Rectal smooth muscle tissue (tissue), 1 donor: ENCODE results near the gene RPL38.

Source experiments
- H3K27ac ChIP-seq: one replicate; pipeline ENCODE4 v1.7.0; 2013; ENCODE audit warnings: low read depth, low read length, inconsistent platforms
- H3K27me3 ChIP-seq: one replicate; pipeline ENCODE4 v1.7.0; 2013; ENCODE audit warnings: low read length; ENCODE audit not compliant: control insufficient read depth, insufficient read depth
- H3K36me3 ChIP-seq: one replicate; pipeline ENCODE4 v1.7.0; 2013; ENCODE audit warnings: low read length; ENCODE audit not compliant: control insufficient read depth, insufficient read depth
- H3K4me1 ChIP-seq: one replicate; pipeline ENCODE4 v1.7.0; 2013; ENCODE audit warnings: low read length; ENCODE audit not compliant: control insufficient read depth, insufficient read depth
- H3K4me3 ChIP-seq: one replicate; pipeline ENCODE4 v1.7.0; 2013; ENCODE audit warnings: low read length
- H3K9ac ChIP-seq: one replicate; pipeline ENCODE4 v1.7.0; 2013; ENCODE audit warnings: low read length

Gene RPL38

DNA sequence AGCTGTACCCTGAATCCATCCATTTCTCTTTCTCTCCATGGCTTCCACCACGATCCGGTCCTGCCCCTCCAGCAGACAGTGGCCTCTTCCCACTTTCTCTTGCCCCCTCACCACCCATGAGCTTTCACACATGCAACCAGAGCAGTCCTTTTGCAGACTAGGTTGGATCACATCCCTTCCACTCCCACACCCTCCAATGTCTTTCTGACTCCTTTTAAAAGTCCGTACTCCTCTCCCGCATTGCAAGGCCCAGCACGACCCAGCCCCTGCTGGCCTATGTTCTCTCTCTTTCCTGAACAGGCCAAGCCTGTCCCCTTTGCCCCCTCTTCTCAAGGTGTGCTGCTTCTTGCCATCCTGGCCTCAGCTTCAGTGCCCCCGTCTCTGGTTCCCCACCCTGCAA lies 48.1 kb downstream of the RPL38 start:
- no peak overlapping the region for H3K4me3 ChIP-seq
- no peaks in the 10 kb centered on the region for H3K36me3 ChIP-seq
- H3K27ac ChIP-seq: no peak overlapping the region
- no peak overlapping the region for H3K9ac ChIP-seq
- no peaks in the 10 kb centered on the region for H3K27me3 ChIP-seq
- H3K4me1 ChIP-seq: no peaks in the 10 kb centered on the region

DNA sequence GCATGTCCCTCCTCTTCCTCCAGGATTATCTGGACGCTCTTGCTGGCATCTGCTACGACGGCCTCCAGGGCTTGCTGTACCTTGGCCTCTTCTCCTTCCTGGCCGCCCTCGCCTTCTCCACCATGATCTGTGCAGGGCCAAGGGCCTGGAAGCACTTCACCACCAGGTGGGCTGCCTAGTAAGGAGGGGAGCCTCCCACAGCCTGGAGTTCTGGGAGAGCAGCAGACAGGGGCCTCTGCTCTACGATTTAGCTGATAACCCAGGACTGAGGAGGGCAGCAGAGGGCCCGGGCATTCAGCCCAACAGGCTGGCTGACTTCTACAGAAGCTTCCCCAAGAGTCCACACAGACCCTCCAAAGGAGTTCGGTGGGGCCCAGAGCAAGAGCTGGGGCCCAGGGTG lies 48.7 kb downstream of the RPL38 start:
- Histone ChIP-seq H3K9ac (no peak overlapping the region), H3K36me3 (no peaks in the 10 kb centered on the region)

DNA sequence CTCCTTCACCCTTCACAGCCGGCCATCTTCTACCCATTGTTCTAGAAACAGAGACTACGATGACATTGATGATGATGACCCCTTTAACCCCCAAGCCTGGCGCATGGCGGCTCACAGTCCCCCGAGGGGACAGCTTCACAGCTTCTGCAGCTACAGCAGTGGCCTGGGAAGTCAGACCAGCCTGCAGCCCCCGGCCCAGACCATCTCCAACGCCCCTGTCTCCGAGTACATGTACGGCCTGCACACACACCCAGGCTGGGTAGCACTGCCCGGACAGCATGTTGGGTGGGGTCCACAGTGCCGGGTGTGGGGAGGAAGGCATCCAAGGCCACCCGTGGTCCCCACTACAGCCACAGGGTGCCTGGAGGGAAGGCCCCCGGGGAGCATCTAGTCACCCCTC lies 49.6 kb downstream of the RPL38 start:
- no peaks in the 10 kb centered on the region for H3K27me3 ChIP-seq
- no peaks in the 10 kb centered on the region for H3K36me3 ChIP-seq
- H3K27ac ChIP-seq: no peak overlapping the region
- no peak overlapping the region for H3K9ac ChIP-seq
- H3K4me3 ChIP-seq: no peak overlapping the region
- no peaks in the 10 kb centered on the region for H3K4me1 ChIP-seq

More for the DNA sequence above, 48.7 kb downstream of the RPL38 start:
- no peak overlapping the region for H3K4me3 ChIP-seq
- no peaks in the 10 kb centered on the region for H3K27me3 ChIP-seq
- H3K4me1 ChIP-seq: no peaks in the 10 kb centered on the region
- no peak overlapping the region for H3K27ac ChIP-seq

DNA sequence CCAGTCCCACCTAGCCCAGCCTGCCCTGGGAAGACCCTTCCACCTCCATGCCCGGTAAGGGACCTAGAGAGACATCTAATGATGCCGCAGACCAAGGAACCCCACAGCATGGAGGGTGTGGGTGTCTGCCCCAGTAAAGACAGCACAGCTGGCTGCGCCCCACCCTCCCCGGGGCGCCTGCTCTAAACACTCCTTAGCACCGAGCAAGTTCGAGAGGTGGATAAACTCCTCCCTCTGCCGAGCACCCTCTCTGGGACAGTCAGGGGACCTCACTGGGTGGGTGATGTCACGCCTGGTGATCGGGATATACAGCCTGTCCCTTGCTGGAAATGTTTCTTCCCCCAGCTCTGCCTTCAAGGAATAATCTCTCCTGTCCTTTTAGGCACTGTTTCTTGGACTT lies 53.8 kb downstream of the RPL38 start:
- H3K27ac ChIP-seq: no peak overlapping the region

DNA sequence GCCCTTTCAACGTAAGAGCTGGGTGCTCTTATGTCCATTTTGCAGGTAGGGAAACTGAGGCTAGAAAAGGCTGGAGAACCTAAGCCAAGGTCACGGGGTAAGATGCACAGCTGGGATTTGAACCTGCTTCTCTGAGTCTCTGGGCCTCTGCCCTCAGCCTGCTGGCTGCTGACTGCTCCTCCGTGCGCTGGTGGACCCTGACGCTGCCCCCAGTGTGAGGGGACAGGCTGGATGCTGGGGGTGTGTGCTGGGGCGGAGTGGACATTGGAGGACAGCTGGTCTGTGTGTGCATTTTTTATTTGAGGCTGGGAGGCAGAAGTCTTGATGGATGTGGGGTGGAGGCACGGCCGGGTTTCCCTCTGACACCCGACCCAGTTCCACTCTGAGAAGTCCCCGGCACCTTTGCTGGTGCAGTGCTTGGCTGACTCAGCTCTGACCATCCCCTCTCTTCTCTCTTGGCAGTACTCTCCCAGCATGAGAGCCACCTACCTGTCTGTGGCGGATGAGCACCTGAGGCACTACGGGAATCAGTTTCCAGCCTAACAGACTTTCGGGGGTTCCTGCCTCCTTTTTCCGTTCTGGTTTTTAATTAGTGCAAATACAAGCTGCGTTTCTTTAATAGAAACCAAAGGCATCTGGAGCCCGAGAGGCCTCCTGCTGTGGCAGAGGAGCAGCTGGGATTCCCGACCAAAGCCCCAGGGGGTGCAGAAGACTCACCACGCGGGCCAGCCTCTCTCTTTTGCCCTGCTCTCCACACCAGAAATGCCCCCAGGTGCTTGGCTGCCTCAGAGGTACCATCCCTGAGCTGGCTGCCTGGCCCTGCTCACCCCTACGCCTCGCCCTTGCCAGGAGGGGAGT lies 56.4 kb downstream of the RPL38 start:
- H3K4me1 ChIP-seq: no peaks in the 10 kb centered on the region
- no peak overlapping the region for H3K4me3 ChIP-seq
- no peaks in the 10 kb centered on the region for H3K36me3 ChIP-seq
- no peaks in the 10 kb centered on the region for H3K27me3 ChIP-seq
- no peak overlapping the region for H3K27ac ChIP-seq
- H3K9ac ChIP-seq: no peak overlapping the region

More for the DNA sequence above, 53.8 kb downstream of the RPL38 start:
- no peaks in the 10 kb centered on the region for H3K36me3 ChIP-seq
- no peak overlapping the region for H3K9ac ChIP-seq
- H3K27me3 ChIP-seq: no peaks in the 10 kb centered on the region
- no peak overlapping the region for H3K4me3 ChIP-seq
- no peaks in the 10 kb centered on the region for H3K4me1 ChIP-seq
